IMR-90 (cell line): ENCODE results near the gene EDEM3. TPM values are rescaled to one million over a fixed set of nuclear protein-coding genes. Genes with fewer than 3 reads are reported as not detected.
A peak's percentile ranks its signal among the peaks of the same experiment; 100 is the strongest.

ENCODE experiments used
- ATAC-seq: fragments of 200-7000 bp; cut with Tn5 transposase; 2 replicates; pipeline ENCODE4 v1.9.1; 2020; ENCODE audit warnings: low read depth, mild to moderate bottlenecking, moderate library complexity
- BruUV-seq: library from RNA; stranded (reverse); fragments of 400-500 nt; replicated peaks from 2 replicates; lab custom pipeline; 2021; lab: Mats Ljungman, UMichigan
- CTCF ChIA-PET: fragments of 300-600 bp; formaldehyde crosslinking; extraction: SDS; loops from one replicate; lab custom pipeline; 2021; ENCODE audit warnings: antibody characterized with exemption; lab: Yijun Ruan, JAX
- POLR2A ChIA-PET: fragments of 300-600 bp; sonication (Branson Sonifier 250); formaldehyde crosslinking; loops from one replicate; lab custom pipeline; 2022; ENCODE audit warnings: antibody characterized with exemption; ENCODE audit not compliant: unreplicated experiment; lab: Charles Lee
- DNase-seq: peaks from one replicate; pipeline ENCODE4 v3.0.0; 2013
- H2AFZ ChIP-seq: replicated peaks from 2 replicates; pipeline ENCODE3; 2013; ENCODE audit warnings: low read length, mild to moderate bottlenecking; ENCODE audit not compliant: poor library complexity
- H2AK5ac ChIP-seq: 2 replicates; pipeline ENCODE4 v1.6.1; 2013; ENCODE audit warnings: low read depth, low read length, inconsistent platforms
- H2AK9ac ChIP-seq: replicated peaks from 2 replicates; pipeline ENCODE3; 2013; ENCODE audit warnings: mild to moderate bottlenecking, low read depth, low read length, moderate library complexity; ENCODE audit not compliant: poor library complexity
- H2BK120ac ChIP-seq: 2 replicates; pipeline ENCODE4 v1.6.1; 2013; ENCODE audit warnings: low read depth, low read length, inconsistent platforms
- H2BK15ac ChIP-seq: 3 replicates; pipeline ENCODE4 v1.6.1; 2013; ENCODE audit warnings: low read depth, low read length, inconsistent platforms
- H2BK20ac ChIP-seq: 2 replicates; pipeline ENCODE4 v1.6.1; 2013; ENCODE audit warnings: low read depth, mild to moderate bottlenecking, inconsistent platforms, low read length, moderate library complexity
- H2BK5ac ChIP-seq: 2 replicates; pipeline ENCODE4 v1.6.1; 2013; ENCODE audit warnings: mild to moderate bottlenecking, low read depth, low read length, inconsistent platforms; ENCODE audit not compliant: poor library complexity, severe bottlenecking
- H3K14ac ChIP-seq: replicated peaks from 2 replicates; pipeline ENCODE4 v1.6.1; 2013; ENCODE audit warnings: low read depth, low read length, inconsistent platforms
- H3K18ac ChIP-seq: 2 replicates; pipeline ENCODE4 v1.6.1; 2013; ENCODE audit warnings: low read depth, low read length, control low read depth
- H3K23ac ChIP-seq: 2 replicates; pipeline ENCODE4 v1.6.1; 2013; ENCODE audit warnings: low read depth, low read length, inconsistent platforms
- H3K27ac ChIP-seq: 2 replicates; pipeline ENCODE4 v1.5.1; 2013; ENCODE audit warnings: mild to moderate bottlenecking, control low read depth, low read length; ENCODE audit not compliant: insufficient read depth
- H3K27me3 ChIP-seq: 2 replicates; pipeline ENCODE4 v1.6.1; 2013; ENCODE audit warnings: low read length; ENCODE audit not compliant: control insufficient read depth, insufficient read depth
- H3K36me3 ChIP-seq: 2 replicates; pipeline ENCODE4 v1.6.1; 2013; ENCODE audit warnings: low read length, mixed read lengths; ENCODE audit not compliant: control insufficient read depth, insufficient read depth
- H3K4ac ChIP-seq: 2 replicates; pipeline ENCODE4 v1.6.1; 2013; ENCODE audit warnings: low read depth, low read length, inconsistent platforms
- H3K4me1 ChIP-seq: 2 replicates; pipeline ENCODE4 v1.6.1; 2013; ENCODE audit warnings: low read length, mixed read lengths; ENCODE audit not compliant: control insufficient read depth, insufficient read depth
- H3K4me2 ChIP-seq: 2 replicates; pipeline ENCODE4 v1.6.1; 2013; ENCODE audit warnings: low read depth, mild to moderate bottlenecking, control low read depth, low read length, moderate library complexity
- H3K4me3 ChIP-seq: 2 replicates; pipeline ENCODE4 v1.5.1; 2013; ENCODE audit warnings: low read depth, mild to moderate bottlenecking, control low read depth, low read length, moderate library complexity; ENCODE audit not compliant: insufficient read depth
- H3K56ac ChIP-seq: 2 replicates; pipeline ENCODE4 v1.6.1; 2013; ENCODE audit warnings: low read length, inconsistent platforms; ENCODE audit not compliant: insufficient read depth; ENCODE audit errors: extremely low read depth
- H3K79me1 ChIP-seq, 2 experiments: 2 replicates each; pipeline ENCODE4 v1.6.1; 2013; ENCODE audit warnings: low read length in 2 of 2, inconsistent platforms in 1 of 2, low read depth in 1 of 2
- H3K9ac ChIP-seq: 2 replicates; pipeline ENCODE4 v1.6.1; 2013; ENCODE audit warnings: low read depth, low read length, control low read depth
- H3K9me1 ChIP-seq: 2 replicates; pipeline ENCODE4 v1.6.1; 2013; ENCODE audit warnings: low read length, inconsistent platforms; ENCODE audit not compliant: insufficient read depth
- H3K9me3 ChIP-seq: 2 replicates; pipeline ENCODE4 v1.6.1; 2013; ENCODE audit warnings: low read length; ENCODE audit not compliant: control insufficient read depth, insufficient read depth
- H4K20me1 ChIP-seq: 2 replicates; pipeline ENCODE4 v1.6.1; 2013; ENCODE audit warnings: low read length, inconsistent platforms; ENCODE audit not compliant: insufficient read depth
- H4K5ac ChIP-seq: 2 replicates; pipeline ENCODE4 v1.6.1; 2013; ENCODE audit warnings: mild to moderate bottlenecking, low read depth, low read length, control low read depth
- H4K8ac ChIP-seq, 2 experiments: 2 replicates each; pipeline ENCODE4 v1.6.1; 2013; ENCODE audit warnings: low read depth in 2 of 2, low read length in 2 of 2, control low read depth in 1 of 2, inconsistent platforms in 1 of 2
- H4K91ac ChIP-seq: 2 replicates; pipeline ENCODE4 v1.6.1; 2013; ENCODE audit warnings: low read depth, low read length, inconsistent platforms; ENCODE audit not compliant: insufficient read depth
- CTCF ChIP-seq: conservative IDR thresholded peaks from 2 replicates; pipeline ENCODE4 v1.5.1; 2012; ENCODE audit warnings: mild to moderate bottlenecking, low read depth, low read length, improper control_type of control experiment
- FOS ChIP-seq: fragments of 150-350 bp; IDR thresholded peaks from 2 replicates; pipeline ENCODE4 v1.6.1; 2016; ENCODE audit warnings: low read depth, low read length
- MAFK ChIP-seq: IDR thresholded peaks from 2 replicates; pipeline ENCODE4 v1.6.1; 2012; ENCODE audit warnings: low read depth, low read length, improper control_type of control experiment
- MAZ ChIP-seq: IDR thresholded peaks from 2 replicates; pipeline ENCODE4 v1.6.1; 2012; ENCODE audit warnings: low read depth, mild to moderate bottlenecking, low read length, improper control_type of control experiment, moderate library complexity, borderline replicate concordance
- NFE2L2 ChIP-seq: fragments of 150-350 bp; IDR thresholded peaks from 2 replicates; pipeline ENCODE4 v1.6.1; 2016; ENCODE audit warnings: low read depth, mild to moderate bottlenecking, low read length
- RAD21 ChIP-seq: IDR thresholded peaks from 2 replicates; pipeline ENCODE4 v1.6.1; 2012; ENCODE audit warnings: low read length, improper control_type of control experiment
- RCOR1 ChIP-seq: IDR thresholded peaks from 2 replicates; pipeline ENCODE4 v1.6.1; 2012; ENCODE audit warnings: mild to moderate bottlenecking, low read length, improper control_type of control experiment; ENCODE audit not compliant: insufficient replicate concordance
- SMC3 ChIP-seq: fragments of 150-350 bp; IDR thresholded peaks from 2 replicates; pipeline ENCODE4 v1.6.1; 2016; ENCODE audit warnings: low read depth, mild to moderate bottlenecking, antibody characterized with exemption, low read length, moderate library complexity
- USF2 ChIP-seq: fragments of 150-350 bp; IDR thresholded peaks from 2 replicates; pipeline ENCODE4 v1.6.1; 2017; ENCODE audit warnings: mild to moderate bottlenecking, antibody characterized with exemption, low read length, low read depth
- WGBS, 2 experiments: methylation state at CpG; one replicate each; pipeline versions ENCODE4 v1.1.5 to v1.1.7; 2013; ENCODE audit warnings: missing lambda C conversion rate in 2 of 2; ENCODE audit not compliant: insufficient read length in 1 of 2; ENCODE audit errors: extremely low coverage in 2 of 2; 5-methylcytosine and 5-hydroxymethylcytosine counted together
- dilution Hi-C: fragments of 300-500 bp; cut with HindIII; formaldehyde crosslinking; loops from one replicate; pipeline ENCODE4 v1.14.3; 2018; ENCODE audit warnings: low sequenced_read_pairs; ENCODE audit not compliant: unreplicated experiment
- in situ Hi-C: fragments of 300-500 bp; cut with MboI; formaldehyde crosslinking; loops from 3 replicates; pipeline ENCODE4 v1.14.3; 2019; ENCODE audit warnings: low sequenced_read_pairs, inconsistent platforms, mixed read lengths
- intact Hi-C: fragments of 100-400 bp; cut with micrococcal nuclease; formaldehyde crosslinking; loops from 2 replicates; pipeline ENCODE4 v1.10.0; 2022
- polyA plus RNA-seq, 3 experiments: library from polyadenylated mRNA; depleted of rRNA; stranded (reverse); fragments of >200 nt; gene quantifications; 2 replicates each; pipeline ENCODE4 v1.2.3, GENCODE V29; 2012; ENCODE audit warnings: low replicate concordance in 1 of 3
- total RNA-seq: library from RNA; depleted of rRNA; stranded (reverse); fragments of >200 nt; gene quantifications from 2 replicates; pipeline ENCODE4 v1.2.3, GENCODE V29; 2012

The EDEM3 gene
- total and polyA plus RNA-seq, 2 of the 4 experiments (the other 2 are of a cell fraction) = 17.5 to 29.9 TPM

- TF ChIP-seq USF2 = no peak
Observed at GRCh38 chr1:184790642-184791549, 36.2 kb upstream of the EDEM3 start (continued).

GRCh38 chr1:184789884-184790283, 35.2 kb upstream of the EDEM3 start:
- BruUV-seq = no TSS peak
- H3K36me3 ChIP-seq = no peaks in the 10 kb centered on the region
- H3K79me1 ChIP-seq = no peaks in the 10 kb centered on the region
- H4K20me1 ChIP-seq = no peaks in the 10 kb centered on the region
- H2AFZ ChIP-seq = peak overlapping the region; percentile 34
- no peaks in the 10 kb centered on the region for H3K27me3 ChIP-seq
- ChIA-PET CTCF (no interaction called here), POLR2A (no interaction called here)
- H2BK5ac ChIP-seq = no peak overlapping the region
- no peaks in the 10 kb centered on the region; the same call in 1 of the 2 replicates for H3K9me3 ChIP-seq
- H4K8ac ChIP-seq = no peak overlapping the region; a peak in 1 of 4 replicates
- no peak overlapping the region for H3K27ac ChIP-seq
- H3K4ac ChIP-seq = 0 out of 2 replicates have a peak overlapping the region, but pooled peaks have one; percentile 13
- no peak overlapping the region for H3K23ac ChIP-seq
- ATAC-seq (no peak), DNase-seq (no peak)
- 0 out of 3 replicates have a peak overlapping the region, but pooled peaks have one; percentile 20 for H2BK15ac ChIP-seq
- H2BK20ac ChIP-seq = no peak overlapping the region
- H3K9ac ChIP-seq = no peak overlapping the region
- no CpG with 5 or more reads among the region's 2 CpGs for WGBS, 2 experiments
- intact Hi-C loops (loop anchor here (5.0 kb wide), 1 partner anchor 33 kb away; no protein-coding TSS in a partner anchor), dilution Hi-C loops (no loop called here), in situ Hi-C loops (no loop called here)
- no peak overlapping the region for H3K18ac ChIP-seq
- no peak for TF ChIP-seq MAZ
- no peak for TF ChIP-seq RAD21
- no peak for TF ChIP-seq FOS
- no peak for TF ChIP-seq RCOR1
- TF ChIP-seq MAFK = no peak
- TF ChIP-seq CTCF = no peak
- no peak for TF ChIP-seq USF2
- no peak for TF ChIP-seq SMC3
- TF ChIP-seq NFE2L2 = no peak
- peak overlapping the region; percentile 15 for H2AK9ac ChIP-seq
- 0 out of 2 replicates have a peak overlapping the region, but pooled peaks have one; percentile 16 for H2AK5ac ChIP-seq
- H2BK120ac ChIP-seq = no peak overlapping the region; the same call in 1 of the 2 replicates
- H3K4me1 ChIP-seq = peaks cover 9% of the 10 kb centered on the region
- no peak overlapping the region for H3K4me3 ChIP-seq
- no peak overlapping the region for H3K56ac ChIP-seq
- peaks cover 11% of the 10 kb centered on the region for H3K9me1 ChIP-seq
- H4K91ac ChIP-seq = no peak overlapping the region
- H3K14ac ChIP-seq = peak overlapping the region; percentile 42; the same call in 1 of the 2 replicates
- no peak overlapping the region for H3K4me2 ChIP-seq
- H4K5ac ChIP-seq = no peak overlapping the region
